B cell (primary cell): ENCODE data around the gene HTT. TPM values are rescaled to one million over a fixed set of nuclear protein-coding genes. Genes with fewer than 3 reads are reported as not detected.
A peak's percentile ranks its signal among the peaks of the same experiment; 100 is the strongest.

Experiments used
- ATAC-seq: fragments of 200-7000 bp; cut with Tn5 transposase; one replicate; pipeline ENCODE4 v1.10.0; 2021; ENCODE audit warnings: low read depth, mild to moderate bottlenecking, moderate number of reproducible peaks, moderate library complexity
- CTCF ChIA-PET: fragments of 350-600 bp; sonication (Branson Sonifier 250); formaldehyde crosslinking; loops from one replicate; lab custom pipeline; 2021; ENCODE audit warnings: antibody characterized with exemption, inconsistent platforms; lab: Charles Lee
- POLR2A ChIA-PET: fragments of 350-600 bp; sonication (Branson Sonifier 250); formaldehyde crosslinking; loops from one replicate; lab custom pipeline; 2021; ENCODE audit warnings: antibody characterized with exemption; lab: Charles Lee
- DNase-seq: peaks from one replicate; pipeline ENCODE4 v3.0.0; 2013
- H2AFZ ChIP-seq: 2 replicates; pipeline ENCODE4 v1.6.1; 2012; ENCODE audit warnings: mild to moderate bottlenecking, low read depth, low read length; ENCODE audit not compliant: insufficient read depth, poor library complexity, severe bottlenecking
- H3K27ac ChIP-seq, 2 donors: 1 replicate in 1 of 2; 2 replicates in 1 of 2; pipeline ENCODE4 v1.5.1; 2012 to 2013; ENCODE audit warnings: low read length in 2 of 2, mild to moderate bottlenecking in 2 of 2, moderate library complexity in 1 of 2
- H3K27me3 ChIP-seq, 4 experiments: fragments of 200-600 bp in 1 of 4; sonication (generic) in 1 of 4; replicated peaks in 1 of 4; 1 replicate in 2 of 4; 2 replicates in 2 of 4; pipeline versions ENCODE4 v1.6.1 to v1.7.0; 2013 to 2016; ENCODE audit warnings: low read length in 3 of 4, mild to moderate bottlenecking in 2 of 4, mixed read lengths in 1 of 4, moderate library complexity in 1 of 4; ENCODE audit not compliant: insufficient read depth in 4 of 4, control insufficient read depth in 3 of 4; ENCODE audit errors: control extremely low read depth in 1 of 4
- H3K36me3 ChIP-seq, 2 experiments: replicated peaks in 1 of 2; 1 replicate in 1 of 2; 2 replicates in 1 of 2; pipeline versions ENCODE4 v1.6.1 to v1.7.1; 2013; ENCODE audit warnings: low read length in 1 of 2; ENCODE audit not compliant: insufficient read depth in 2 of 2, control insufficient read depth in 1 of 2; ENCODE audit errors: control extremely low read depth in 1 of 2, extremely low read depth in 1 of 2
- H3K4me1 ChIP-seq, 2 donors: fragments of 200-600 bp in 1 of 2; sonication (generic) in 1 of 2; 1 replicate in 1 of 2; 2 replicates in 1 of 2; pipeline versions ENCODE4 v1.5.1 to v1.6.1; 2013 to 2017; ENCODE audit warnings: low read length in 2 of 2; ENCODE audit not compliant: control insufficient read depth in 2 of 2, insufficient read depth in 2 of 2
- H3K4me2 ChIP-seq: replicated peaks from 2 replicates; pipeline ENCODE3; 2012; ENCODE audit warnings: mild to moderate bottlenecking, low read depth, low read length; ENCODE audit not compliant: poor library complexity, severe bottlenecking
- H3K4me3 ChIP-seq, 5 experiments: fragments of 200-600 bp in 1 of 5; sonication (generic) in 1 of 5; 1 replicate in 3 of 5; 2 replicates in 2 of 5; pipeline versions ENCODE4 v1.5.1 to v1.7.0; 2011 to 2016; ENCODE audit warnings: low read length in 4 of 5, mild to moderate bottlenecking in 4 of 5, low read depth in 2 of 5, control low read depth in 1 of 5, moderate library complexity in 1 of 5; ENCODE audit not compliant: insufficient read depth in 1 of 5; ENCODE audit errors: control extremely low read depth in 1 of 5, extremely low read depth in 1 of 5
- H3K79me2 ChIP-seq: fragments of 200-600 bp; sonication (generic); one replicate; pipeline ENCODE4 v1.6.0; 2016; ENCODE audit warnings: low read length; ENCODE audit not compliant: control insufficient read depth, insufficient read depth
- H3K9ac ChIP-seq: fragments of 200-600 bp; sonication (generic); 2 replicates; pipeline ENCODE4 v1.6.1; 2017; ENCODE audit warnings: mild to moderate bottlenecking, low read length, moderate library complexity
- H3K9me3 ChIP-seq, 3 donors: one replicate each; pipeline versions ENCODE4 v1.6.1 to v1.7.1; 2013; ENCODE audit warnings: low read length in 2 of 3; ENCODE audit not compliant: control insufficient read depth in 2 of 3, insufficient read depth in 1 of 3; ENCODE audit errors: control extremely low read depth in 1 of 3
- H4K20me1 ChIP-seq: 2 replicates; pipeline ENCODE4 v1.6.0; 2012; ENCODE audit warnings: mild to moderate bottlenecking, low read length; ENCODE audit not compliant: insufficient read depth, control insufficient read depth, poor library complexity, severe bottlenecking
- H3K27ac Mint-ChIP-seq: one replicate; pipeline ENCODE4 v1.8.0; 2021; ENCODE audit warnings: mixed read lengths
- H3K27me3 Mint-ChIP-seq: one replicate; pipeline ENCODE4 v1.8.0; 2021; ENCODE audit warnings: mixed read lengths
- H3K4me1 Mint-ChIP-seq: one replicate; pipeline ENCODE4 v1.8.0; 2021; ENCODE audit warnings: mixed read lengths
- H3K4me3 Mint-ChIP-seq: one replicate; pipeline ENCODE4 v1.8.0; 2021; ENCODE audit warnings: mixed read lengths
- H3K9me3 Mint-ChIP-seq: one replicate; pipeline ENCODE4 v1.8.0; 2022; ENCODE audit warnings: mixed read lengths; ENCODE audit not compliant: insufficient read depth
- CTCF ChIP-seq: fragments of 200-600 bp; IDR thresholded peaks from one replicate; pipeline ENCODE4 v1.8.0; 2022; ENCODE audit warnings: antibody characterized with exemption, mild to moderate bottlenecking
- EZH2 ChIP-seq: IDR thresholded peaks from 2 replicates; pipeline ENCODE4 v1.6.1; 2012; ENCODE audit warnings: borderline replicate concordance, low read depth, mild to moderate bottlenecking, moderate library complexity, low read length; ENCODE audit not compliant: insufficient read depth, poor library complexity, severe bottlenecking
- WGBS: methylation state at CpG from one replicate; pipeline ENCODE4 v1.1.5; 2013; ENCODE audit warnings: missing lambda C conversion rate; ENCODE audit not compliant: insufficient coverage; 5-methylcytosine and 5-hydroxymethylcytosine counted together
- intact Hi-C: fragments of 100-400 bp; cut with micrococcal nuclease; formaldehyde crosslinking; loops from one replicate; pipeline ENCODE4 v1.10.0; 2022
- polyA plus RNA-seq: library from polyadenylated mRNA; depleted of rRNA; stranded (reverse); fragments of >200 nt; gene quantifications from 2 replicates; pipeline ENCODE4 v1.2.3, GENCODE V29; 2012
- total RNA-seq, 2 donors: library from RNA; stranded (reverse); fragments of 120-200 nt in 1 of 2; gene quantifications; 1 replicate in 1 of 2; 2 replicates in 1 of 2; pipeline versions ENCODE4 v1.2.3 to v1.2.4, GENCODE V29; 2013 to 2022

HTT gene
- total and polyA plus RNA-seq, 2 donors (not counting 1 experiment from before 2014, with no cell fraction given), result 52.8 to 195 TPM

- Histone ChIP-seq H3K9me3 (peaks cover 0 to 7% (median under 1%) of the 10 kb centered on the region in 3 donors), H3K9ac (no peak overlapping the region), H3K27me3 (no peaks in the 10 kb centered on the region), H3K79me2 (no peaks in the 10 kb centered on the region), H4K20me1 (no peaks in the 10 kb centered on the region), H3K4me1 (no peaks in the 10 kb centered on the region), H3K27ac (no peak overlapping the region), H3K36me3 (no peaks in the 10 kb centered on the region), H3K4me3 (no peak overlapping the region), H2AFZ (no peak overlapping the region), H3K4me2 (no peak overlapping the region)
- WGBS, result 97% methylated on average over 16 of the region's 17 CpGs
- Mint-ChIP-seq H3K4me3 (no peak overlapping the region), H3K9me3 (no peaks in the 10 kb centered on the region), H3K4me1 (peaks cover 10% of the 10 kb centered on the region), H3K27ac (no peak overlapping the region), H3K27me3 (no peaks in the 10 kb centered on the region)
- CTCF ChIA-PET, result no interaction called here
- no peak for TF ChIP-seq CTCF
- TF ChIP-seq EZH2, result no peak
- ATAC-seq (no peak), DNase-seq (peak; percentile 5)
- intact Hi-C loops, result no loop called here
- POLR2A ChIA-PET, result no interaction called here
Observed at GRCh38 chr4:3268395-3269104, 194.1 kb downstream of the HTT start.

GRCh38 chr4:3269105-3269927, 194.8 kb downstream of the HTT start:
- ChIA-PET CTCF (no interaction called here), POLR2A (no interaction called here)
- Histone ChIP-seq H3K4me3 (no peak overlapping the region), H3K79me2 (no peaks in the 10 kb centered on the region), H4K20me1 (no peaks in the 10 kb centered on the region), H3K4me2 (no peak overlapping the region), H3K27me3 (no peaks in the 10 kb centered on the region), H3K4me1 (no peaks in the 10 kb centered on the region), H2AFZ (no peak overlapping the region), H3K9ac (no peak overlapping the region), H3K9me3 (peaks cover 0 to 10% (median 1%) of the 10 kb centered on the region in 3 donors), H3K36me3 (no peaks in the 10 kb centered on the region), H3K27ac (no peak overlapping the region)
- DNase-seq, result peak; percentile 3
- Mint-ChIP-seq H3K27ac (no peak overlapping the region), H3K9me3 (no peaks in the 10 kb centered on the region), H3K4me1 (peaks cover 10% of the 10 kb centered on the region), H3K4me3 (no peak overlapping the region), H3K27me3 (no peaks in the 10 kb centered on the region)
- TF ChIP-seq EZH2 (no peak), CTCF (no peak)
- intact Hi-C loops, result no loop called here
- ATAC-seq, result no peak
- WGBS, result 90% methylated on average over 23 of the region's 25 CpGs
